ENCODE measurements around the gene MED12L.

- TF ChIP-seq, protein P1, sequence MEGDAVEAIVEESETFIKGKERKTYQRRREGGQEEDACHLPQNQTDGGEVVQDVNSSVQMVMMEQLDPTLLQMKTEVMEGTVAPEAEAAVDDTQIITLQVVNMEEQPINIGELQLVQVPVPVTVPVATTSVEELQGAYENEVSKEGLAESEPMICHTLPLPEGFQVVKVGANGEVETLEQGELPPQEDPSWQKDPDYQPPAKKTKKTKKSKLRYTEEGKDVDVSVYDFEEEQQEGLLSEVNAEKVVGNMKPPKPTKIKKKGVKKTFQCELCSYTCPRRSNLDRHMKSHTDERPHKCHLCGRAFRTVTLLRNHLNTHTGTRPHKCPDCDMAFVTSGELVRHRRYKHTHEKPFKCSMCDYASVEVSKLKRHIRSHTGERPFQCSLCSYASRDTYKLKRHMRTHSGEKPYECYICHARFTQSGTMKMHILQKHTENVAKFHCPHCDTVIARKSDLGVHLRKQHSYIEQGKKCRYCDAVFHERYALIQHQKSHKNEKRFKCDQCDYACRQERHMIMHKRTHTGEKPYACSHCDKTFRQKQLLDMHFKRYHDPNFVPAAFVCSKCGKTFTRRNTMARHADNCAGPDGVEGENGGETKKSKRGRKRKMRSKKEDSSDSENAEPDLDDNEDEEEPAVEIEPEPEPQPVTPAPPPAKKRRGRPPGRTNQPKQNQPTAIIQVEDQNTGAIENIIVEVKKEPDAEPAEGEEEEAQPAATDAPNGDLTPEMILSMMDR (IDR thresholded peaks at IDR 0.05 in 2 of 3, conservative IDR thresholded peaks at IDR 0.05 in 1 of 3; ENCODE audit: borderline replicate concordance in 1 of 3, insufficient read depth in 1 of 3, low read depth in 2 of 3, low read length in 2 of 3), result no peak
- no peak for TF ChIP-seq POLR2A (IDR thresholded peaks at IDR 0.05; ENCODE audit: borderline replicate concordance, extremely low read depth, insufficient read depth, insufficient read length)
- TF ChIP-seq YY1 (IDR thresholded peaks at IDR 0.05; ENCODE audit: extremely low read depth, insufficient replicate concordance, low read depth, low read length), result no peak
- no peak for TF ChIP-seq SP1 (IDR thresholded peaks at IDR 0.05; ENCODE audit: low read depth)
These were observed 151.3 kb downstream of the MED12L start for GRCh38 chr3:151236736-151237135.
